CD4-positive, alpha-beta T cell treated with Interleukin-21 for 1 hour (primary cell): Measurements from ENCODE around the gene USP32.
"Not testable (repeated sequence)": the region's sequence is repeated elsewhere in the genome, so short reads cannot be mapped to it uniquely, and the experiment has no call there.

ENCODE experiments used
- DNase-seq: peaks from one replicate; pipeline ENCODE4 v3.0.0-alpha.2; 2020

USP32 gene

GRCh38 chr17:60218774-60219173, 173.2 kb downstream of the USP32 start:
- not testable (repeated sequence) for DNase-seq

GRCh38 chr17:60215895-60216294, 176.0 kb downstream of the USP32 start:
- DNase-seq = not testable (repeated sequence)

DNA sequence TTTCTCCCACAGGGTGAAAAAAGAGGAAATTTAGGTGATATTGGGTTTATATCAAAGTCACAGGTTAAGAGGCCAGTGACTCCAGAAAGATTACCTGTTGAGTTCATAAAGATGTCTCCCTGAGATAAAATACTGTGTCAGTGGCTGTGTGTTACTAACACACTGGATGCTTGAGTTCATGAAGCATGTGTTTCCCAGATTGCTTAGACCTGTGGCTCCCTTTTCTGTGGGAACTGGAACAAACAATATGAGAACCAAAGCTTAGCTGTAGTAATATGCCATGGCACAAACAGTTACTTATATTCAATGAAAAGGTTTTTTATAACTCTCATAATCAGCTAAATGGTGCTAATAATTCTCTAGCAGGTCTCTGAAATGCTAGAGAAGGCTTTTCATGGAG, 180.7 kb downstream of the USP32 start:
- DNase-seq = not testable (repeated sequence)

DNA sequence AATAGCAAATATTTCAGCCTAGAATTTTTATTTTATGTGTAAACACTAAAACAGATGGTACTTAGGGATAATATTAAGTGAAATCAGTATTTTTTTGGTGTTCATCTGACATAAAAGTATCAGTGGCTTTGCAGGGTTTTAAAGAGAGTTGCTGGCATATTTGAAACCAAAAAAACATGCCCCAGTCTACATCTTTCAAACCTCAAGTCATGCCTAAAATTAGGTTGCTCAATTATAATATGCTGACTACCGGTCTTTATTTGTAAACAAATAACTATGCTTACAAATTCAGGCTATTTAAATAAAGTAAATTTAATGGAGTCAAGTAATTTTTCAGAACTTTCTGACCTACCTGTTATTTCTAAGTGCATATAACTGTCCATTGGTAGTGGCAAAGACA, 183.6 kb downstream of the USP32 start:
- not testable (repeated sequence) for DNase-seq

- DNase-seq = not testable (repeated sequence)
Observed at GRCh38 chr17:60205782-60206181, 186.2 kb downstream of the USP32 start.

DNA sequence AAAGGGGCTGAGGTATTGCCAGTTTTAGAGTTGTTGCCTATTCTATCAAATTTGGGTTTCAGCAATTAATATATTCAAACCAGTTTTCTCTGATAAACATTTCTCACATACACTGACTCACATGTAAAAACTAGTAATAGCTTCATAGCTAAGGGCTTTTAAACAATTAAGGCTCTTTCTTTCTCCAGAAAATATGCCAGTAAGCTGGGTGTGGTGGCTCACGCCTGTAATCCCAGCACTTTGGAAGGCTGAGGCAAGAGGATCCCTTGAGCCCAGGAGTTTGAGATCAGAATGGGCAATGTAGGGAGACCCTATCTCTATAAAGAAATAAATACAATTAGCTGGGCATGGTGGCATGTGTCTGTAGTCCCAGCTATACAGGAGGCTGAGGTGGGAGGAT, 193.3 kb downstream of the USP32 start:
- DNase-seq = not testable (repeated sequence)

DNA sequence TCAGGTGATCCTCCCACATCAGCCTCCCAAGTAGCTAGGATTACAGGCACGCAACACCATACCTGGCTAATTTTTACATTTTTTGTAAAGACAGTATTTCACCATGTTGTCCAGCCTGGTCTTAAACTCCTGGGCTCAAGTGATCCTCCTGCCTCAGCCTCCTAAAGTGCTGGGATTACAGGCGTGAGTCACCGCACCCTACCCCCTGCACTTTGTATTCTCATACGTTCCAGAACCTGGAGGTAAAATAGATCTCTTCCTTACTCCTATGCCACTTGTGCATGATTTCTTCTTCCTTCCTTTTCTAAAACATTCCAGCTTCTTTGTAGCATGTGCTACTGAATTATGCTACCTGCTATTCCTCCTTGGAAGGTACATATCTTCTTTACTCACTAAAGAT, 197.8 kb downstream of the USP32 start:
- not testable (repeated sequence) for DNase-seq

DNA sequence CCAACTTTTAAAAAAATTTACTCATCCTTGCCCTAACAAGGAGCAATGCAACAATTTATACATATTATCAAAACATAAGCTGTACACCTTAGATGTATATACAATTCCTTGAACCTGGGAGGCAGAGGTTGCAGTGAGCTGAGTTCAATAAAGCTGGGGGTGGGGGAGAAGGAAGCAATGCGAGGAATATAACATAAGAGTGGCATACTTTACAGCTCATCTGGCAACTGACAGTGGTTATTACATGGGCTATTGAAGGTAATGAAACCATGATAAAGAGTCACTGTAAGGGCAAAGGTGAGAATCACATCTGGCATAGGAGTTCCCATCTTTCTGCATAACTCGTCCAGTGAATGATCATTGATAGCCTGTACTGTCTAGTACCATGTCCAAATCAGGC, 198.5 kb downstream of the USP32 start:
- no peak for DNase-seq

- not testable (repeated sequence) for DNase-seq
Observed at GRCh38 chr17:60193032-60193431, 198.9 kb downstream of the USP32 start.

DNA sequence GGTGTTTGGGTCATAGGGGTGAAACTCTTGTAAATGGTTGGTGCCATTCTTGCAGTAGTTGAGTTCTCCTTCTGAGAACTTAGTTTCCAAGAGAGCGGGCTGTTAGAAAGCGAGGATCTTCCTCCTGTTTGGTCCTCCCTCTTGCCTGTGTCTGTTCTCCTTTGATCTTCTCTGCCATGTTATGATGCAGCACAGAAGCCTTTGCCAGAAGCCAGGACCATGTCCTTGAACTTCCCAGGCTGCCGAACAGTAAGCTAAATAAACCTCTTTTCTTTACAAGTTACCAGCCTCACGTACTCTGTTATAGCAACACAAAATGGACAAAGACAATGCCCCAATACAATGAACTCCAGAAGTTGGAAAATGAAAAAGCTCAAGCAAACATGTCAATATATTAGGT, 201.9 kb downstream of the USP32 start:
- DNase-seq = not testable (repeated sequence)

DNA sequence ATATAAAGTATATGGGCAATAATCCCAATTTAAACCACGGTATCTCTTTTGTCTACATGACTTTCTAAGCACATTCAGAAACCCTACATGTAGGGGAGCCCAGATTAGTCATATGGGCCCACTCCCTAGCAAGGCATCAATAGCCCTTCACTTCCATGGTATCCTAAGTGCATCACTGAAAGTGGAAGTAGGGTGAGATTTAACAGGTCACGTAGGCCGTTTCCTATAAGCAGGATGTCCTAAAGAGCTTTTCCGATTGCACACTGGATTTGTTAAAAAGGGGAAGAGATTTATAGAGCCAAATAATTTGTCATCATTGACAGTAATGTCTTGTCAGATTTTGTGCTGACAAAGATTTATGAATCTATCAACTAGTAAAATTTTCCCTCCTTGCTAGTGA, 203.2 kb downstream of the USP32 start:
- DNase-seq = no peak

DNA sequence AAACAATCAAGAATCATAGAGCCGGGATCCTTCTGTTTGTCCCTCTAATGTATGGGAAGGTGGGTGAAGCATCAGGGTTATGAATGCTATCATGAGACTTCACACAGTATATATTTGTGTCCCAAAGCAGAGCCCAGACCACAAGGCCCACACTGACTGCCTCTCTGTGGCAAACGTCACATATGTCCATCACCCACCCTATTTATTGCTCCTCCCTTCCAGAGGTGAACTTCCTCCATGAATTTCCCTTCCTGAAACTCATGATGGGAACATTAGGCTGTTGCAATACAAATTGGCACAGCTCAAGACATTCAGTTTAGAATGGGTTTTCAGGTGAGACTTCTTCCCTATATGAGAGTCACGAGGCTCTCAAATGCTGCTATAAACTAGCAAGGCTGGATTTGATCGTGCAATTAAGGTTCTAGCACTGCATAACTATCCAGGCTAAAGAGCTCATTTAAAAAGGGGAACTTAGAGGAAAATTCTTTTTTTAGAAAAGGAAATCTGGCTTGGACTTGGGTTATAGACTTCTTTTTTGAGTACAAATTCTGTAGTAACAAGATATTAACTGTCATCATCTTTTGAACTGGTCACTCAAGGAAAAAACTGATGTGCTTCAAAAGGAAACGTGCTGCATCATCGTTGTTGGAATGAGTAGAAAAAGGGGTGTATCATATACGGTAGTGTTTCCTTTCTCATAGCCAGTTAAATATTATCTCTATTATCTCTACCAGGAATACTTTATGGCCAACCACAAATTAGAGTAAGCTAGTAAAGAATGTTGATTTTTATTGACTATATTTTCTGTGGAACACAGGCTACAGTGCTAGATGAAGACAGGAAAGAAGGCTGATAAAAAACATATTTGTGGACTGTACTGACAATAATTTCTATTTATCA, 204.8 kb downstream of the USP32 start:
- not testable (repeated sequence) for DNase-seq

DNA sequence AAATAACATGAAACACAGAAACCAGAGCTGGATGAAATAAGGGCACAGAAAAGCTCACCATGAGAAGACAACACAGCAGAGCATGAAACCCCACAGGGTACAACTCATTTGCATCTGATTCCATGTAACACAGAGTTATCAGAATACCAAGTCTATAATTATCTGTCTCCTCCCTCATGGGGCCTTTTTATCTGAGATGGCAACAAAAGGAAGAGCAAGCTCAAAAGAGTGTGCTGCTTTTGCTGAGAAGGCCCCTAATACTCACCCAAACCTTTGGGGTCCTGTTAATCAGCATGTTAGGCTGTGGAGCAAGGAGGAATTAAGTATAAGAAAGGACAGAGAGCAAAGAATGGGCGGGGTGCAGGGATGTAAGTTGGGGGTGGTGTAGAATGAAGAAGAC, 205.6 kb downstream of the USP32 start:
- DNase-seq = not testable (repeated sequence)

GRCh38 chr17:60180380-60180779, 211.6 kb downstream of the USP32 start:
- DNase-seq = not testable (repeated sequence)

GRCh38 chr17:60178180-60178579, 213.8 kb downstream of the USP32 start:
- DNase-seq = not testable (repeated sequence)

DNA sequence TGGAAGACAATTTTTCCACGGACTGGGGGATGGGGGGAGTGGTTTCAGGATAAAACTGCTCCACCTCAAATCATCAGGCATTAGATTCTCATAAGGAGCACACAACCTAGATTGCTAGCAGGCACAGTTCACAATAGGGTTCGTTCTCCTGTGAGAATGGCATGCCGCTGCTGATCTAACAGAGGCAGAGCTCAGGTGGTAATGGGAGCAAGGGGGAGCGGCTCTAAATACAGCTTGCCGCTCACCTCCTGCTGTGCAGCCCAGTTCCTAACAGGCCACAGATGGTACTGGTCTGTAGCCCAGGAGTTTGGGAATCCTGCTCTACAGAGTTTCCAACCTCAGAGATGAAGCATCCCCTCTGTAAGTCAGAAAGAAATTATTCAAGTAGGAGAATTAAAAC, 215.2 kb downstream of the USP32 start:
- DNase-seq = not testable (repeated sequence)

DNA sequence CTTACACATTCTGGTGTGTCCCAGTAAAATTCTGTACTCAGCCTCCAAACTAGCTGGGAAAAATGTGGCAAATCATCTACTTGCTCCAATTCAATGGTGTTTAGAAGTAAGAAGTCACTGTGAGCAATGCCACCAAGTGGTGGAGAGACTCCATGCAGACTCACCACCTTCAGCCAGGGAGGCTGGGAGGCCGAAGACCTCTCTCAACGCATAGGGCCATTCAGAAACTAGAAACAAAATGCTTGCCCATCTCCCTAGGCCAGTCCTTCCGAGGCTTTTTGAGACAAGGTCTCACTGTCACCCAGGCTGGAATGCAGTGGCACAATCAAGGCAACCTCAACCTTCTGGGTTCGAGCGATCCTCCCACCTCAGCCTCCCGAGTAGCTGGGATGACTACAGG, 217.2 kb downstream of the USP32 start:
- DNase-seq = not testable (repeated sequence)

DNA sequence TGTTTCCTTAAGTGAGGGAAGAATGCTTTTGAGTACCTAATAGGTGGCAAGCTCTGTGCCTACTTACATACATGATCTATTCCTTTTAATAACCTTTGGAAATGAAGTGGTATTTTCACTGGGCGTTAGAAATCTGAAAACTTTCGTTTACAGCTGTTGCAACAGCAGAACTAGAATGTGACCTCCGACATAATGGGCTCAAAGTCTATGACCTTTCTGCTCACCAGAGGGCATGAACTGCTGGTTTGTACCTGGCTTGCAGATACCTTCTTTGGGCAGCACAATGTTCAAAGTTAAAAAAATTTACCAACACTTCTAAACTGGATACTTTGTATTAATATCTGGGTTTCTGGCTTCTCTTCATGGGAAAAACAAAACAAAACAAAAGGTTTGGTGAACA, 217.9 kb downstream of the USP32 start:
- no peak for DNase-seq

- DNase-seq = no peak
Observed at GRCh38 chr17:60173304-60173819, 218.6 kb downstream of the USP32 start.

DNA sequence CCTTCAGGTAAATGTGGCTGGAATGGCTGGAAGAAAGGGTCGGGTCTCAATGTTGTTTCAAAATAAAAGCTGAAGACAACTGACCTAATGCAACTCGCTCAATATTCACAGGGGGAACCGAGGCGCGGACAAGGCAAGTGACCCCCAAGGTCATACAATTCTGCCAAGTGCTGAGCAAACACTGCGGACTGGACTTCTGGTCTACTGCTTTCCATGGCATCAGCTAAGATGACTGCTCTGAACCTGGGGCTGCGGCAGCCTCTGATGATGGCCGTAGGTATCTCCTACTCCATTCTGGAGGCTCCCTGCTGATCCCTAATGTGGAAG, 220.2 kb downstream of the USP32 start:
- no peak for DNase-seq

DNA sequence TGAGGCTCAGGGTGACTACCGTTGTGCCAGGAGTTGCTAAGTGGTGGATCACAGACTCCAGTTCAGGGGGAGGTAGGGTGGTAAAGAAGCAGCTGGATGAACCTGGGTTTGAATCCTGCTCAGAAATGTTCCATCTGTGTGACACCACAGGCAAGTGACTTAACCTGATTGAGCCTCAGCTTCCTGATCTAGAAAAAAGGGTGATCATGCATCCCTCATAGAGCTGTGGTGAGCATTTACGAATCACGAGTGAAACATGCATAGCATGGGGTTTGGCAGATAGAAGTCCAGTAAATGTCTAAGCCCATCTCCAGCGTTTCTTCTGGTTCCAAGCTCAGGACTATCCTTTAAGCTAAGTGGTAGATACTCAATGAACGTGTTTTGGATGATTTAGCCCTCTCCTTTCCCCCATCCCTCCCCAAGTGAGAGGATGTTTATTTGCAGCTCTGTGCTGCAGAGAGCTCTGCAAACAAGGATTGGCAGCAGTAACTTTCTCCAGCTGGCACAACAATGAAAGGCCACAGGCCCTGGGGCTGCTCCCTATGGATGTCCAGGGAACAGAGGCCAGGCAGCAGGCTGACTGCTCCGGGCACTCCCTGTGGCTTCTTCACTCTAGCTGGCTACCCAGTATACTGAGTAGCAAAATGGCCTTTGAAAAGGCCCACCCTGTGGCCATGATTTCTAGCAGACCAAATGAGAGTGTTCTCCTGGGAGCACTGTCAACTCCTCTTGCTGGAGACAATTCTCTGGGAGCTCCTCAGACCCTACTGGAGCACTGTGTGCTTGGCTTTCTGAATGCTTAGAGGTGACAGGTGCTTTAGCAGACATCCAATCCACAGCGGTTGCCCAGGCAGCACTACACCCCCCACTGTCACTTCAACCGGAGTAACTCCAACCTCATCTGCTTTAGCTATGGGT, 220.8 kb downstream of the USP32 start:
- DNase-seq = no peak

- peak; percentile 43 for DNase-seq
Observed at GRCh38 chr17:60169921-60170817, 221.8 kb downstream of the USP32 start.
